ENCODE data around the gene NAT16. TPM values are rescaled to one million over a fixed set of nuclear protein-coding genes. Genes with fewer than 3 reads are reported as not detected.

The NAT16 gene
- total RNA-seq, 4 donors from 2014 or later, result not detected

DNA sequence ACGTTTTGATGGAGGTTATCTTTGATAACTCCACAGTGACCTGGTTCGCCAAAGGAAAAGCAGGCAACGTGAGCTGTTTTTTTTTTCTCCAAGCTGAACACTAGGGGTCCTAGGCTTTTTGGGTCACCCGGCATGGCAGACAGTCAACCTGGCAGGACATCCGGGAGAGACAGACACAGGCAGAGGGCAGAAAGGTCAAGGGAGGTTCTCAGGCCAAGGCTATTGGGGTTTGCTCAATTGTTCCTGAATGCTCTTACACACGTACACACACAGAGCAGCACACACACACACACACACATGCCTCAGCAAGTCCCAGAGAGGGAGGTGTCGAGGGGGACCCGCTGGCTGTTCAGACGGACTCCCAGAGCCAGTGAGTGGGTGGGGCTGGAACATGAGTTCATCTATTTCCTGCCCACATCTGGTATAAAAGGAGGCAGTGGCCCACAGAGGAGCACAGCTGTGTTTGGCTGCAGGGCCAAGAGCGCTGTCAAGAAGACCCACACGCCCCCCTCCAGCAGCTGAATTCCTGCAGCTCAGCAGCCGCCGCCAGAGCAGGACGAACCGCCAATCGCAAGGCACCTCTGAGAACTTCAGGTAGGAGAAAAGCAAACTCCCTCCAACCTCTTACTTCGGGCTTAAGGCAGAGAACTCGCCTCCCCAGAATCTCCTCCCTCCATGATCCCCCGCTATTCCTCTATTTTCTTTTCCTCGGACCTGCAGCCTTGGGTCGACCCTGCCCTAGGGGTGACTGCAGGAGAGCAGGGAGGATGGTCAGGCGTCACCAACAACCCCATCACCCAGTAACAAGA is 53.2 kb downstream of the NAT16 start, which contains the start of gene SERPINE1:
Gene SERPINE1, plus strand, starts transcription at position 454 of the 809 bp plus-strand sequence. CDS start 1,290 bp downstream, outside the sequence.
- TF ChIP-seq, protein P1, sequence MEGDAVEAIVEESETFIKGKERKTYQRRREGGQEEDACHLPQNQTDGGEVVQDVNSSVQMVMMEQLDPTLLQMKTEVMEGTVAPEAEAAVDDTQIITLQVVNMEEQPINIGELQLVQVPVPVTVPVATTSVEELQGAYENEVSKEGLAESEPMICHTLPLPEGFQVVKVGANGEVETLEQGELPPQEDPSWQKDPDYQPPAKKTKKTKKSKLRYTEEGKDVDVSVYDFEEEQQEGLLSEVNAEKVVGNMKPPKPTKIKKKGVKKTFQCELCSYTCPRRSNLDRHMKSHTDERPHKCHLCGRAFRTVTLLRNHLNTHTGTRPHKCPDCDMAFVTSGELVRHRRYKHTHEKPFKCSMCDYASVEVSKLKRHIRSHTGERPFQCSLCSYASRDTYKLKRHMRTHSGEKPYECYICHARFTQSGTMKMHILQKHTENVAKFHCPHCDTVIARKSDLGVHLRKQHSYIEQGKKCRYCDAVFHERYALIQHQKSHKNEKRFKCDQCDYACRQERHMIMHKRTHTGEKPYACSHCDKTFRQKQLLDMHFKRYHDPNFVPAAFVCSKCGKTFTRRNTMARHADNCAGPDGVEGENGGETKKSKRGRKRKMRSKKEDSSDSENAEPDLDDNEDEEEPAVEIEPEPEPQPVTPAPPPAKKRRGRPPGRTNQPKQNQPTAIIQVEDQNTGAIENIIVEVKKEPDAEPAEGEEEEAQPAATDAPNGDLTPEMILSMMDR (IDR thresholded peaks at IDR 0.05), result peak in 2 of 4 experiments; percentile 12 to 22
- peak; percentile 80 to 88 for TF ChIP-seq POLR2A (IDR thresholded peaks at IDR 0.05)
- Histone ChIP-seq H3K27me3 (no peaks in the 10 kb centered on the region), H3K4me3 (peak within 1 kb of the TSS in 1 of 2 donors; percentile 18), H3K27ac (peak within 1 kb of the TSS; percentile 66 to 97), H3K9me3 (no peaks in the 10 kb centered on the region), H3K4me1 (peaks cover 0 to 23% of the 10 kb centered on the region in 2 donors), H3K36me3 (no peaks in the 10 kb centered on the region)
- intact Hi-C loops (cut with DNase I; ENCODE audit: low total_unique reads), result no loop called here
- peak; percentile 88 to 94 for DNase-seq

DNA sequence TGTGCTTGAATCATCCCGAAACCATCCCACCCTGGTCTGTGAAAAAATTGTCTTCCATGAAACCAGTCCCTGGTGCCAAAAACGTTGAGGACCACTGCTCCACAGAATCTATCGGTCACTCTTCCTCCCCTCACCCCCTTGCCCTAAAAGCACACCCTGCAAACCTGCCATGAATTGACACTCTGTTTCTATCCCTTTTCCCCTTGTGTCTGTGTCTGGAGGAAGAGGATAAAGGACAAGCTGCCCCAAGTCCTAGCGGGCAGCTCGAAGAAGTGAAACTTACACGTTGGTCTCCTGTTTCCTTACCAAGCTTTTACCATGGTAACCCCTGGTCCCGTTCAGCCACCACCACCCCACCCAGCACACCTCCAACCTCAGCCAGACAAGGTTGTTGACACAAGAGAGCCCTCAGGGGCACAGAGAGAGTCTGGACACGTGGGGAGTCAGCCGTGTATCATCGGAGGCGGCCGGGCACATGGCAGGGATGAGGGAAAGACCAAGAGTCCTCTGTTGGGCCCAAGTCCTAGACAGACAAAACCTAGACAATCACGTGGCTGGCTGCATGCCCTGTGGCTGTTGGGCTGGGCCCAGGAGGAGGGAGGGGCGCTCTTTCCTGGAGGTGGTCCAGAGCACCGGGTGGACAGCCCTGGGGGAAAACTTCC is 54.0 kb downstream of the NAT16 start:
- H3K27ac ChIP-seq, result peak overlapping the region; percentile 66 to 97
- H3K4me1 ChIP-seq, result peaks cover 0 to 26% of the 10 kb centered on the region in 2 donors
- H3K4me3 ChIP-seq, result no peak overlapping the region
- no peaks in the 10 kb centered on the region for H3K36me3 ChIP-seq
- TF ChIP-seq POLR2A (IDR thresholded peaks at IDR 0.05), result no peak
- no peaks in the 10 kb centered on the region for H3K27me3 ChIP-seq
- H3K9me3 ChIP-seq, result no peaks in the 10 kb centered on the region
- DNase-seq, result peak; percentile 72 to 81
- intact Hi-C loops (cut with DNase I; ENCODE audit: low total_unique reads), result no loop called here

DNA sequence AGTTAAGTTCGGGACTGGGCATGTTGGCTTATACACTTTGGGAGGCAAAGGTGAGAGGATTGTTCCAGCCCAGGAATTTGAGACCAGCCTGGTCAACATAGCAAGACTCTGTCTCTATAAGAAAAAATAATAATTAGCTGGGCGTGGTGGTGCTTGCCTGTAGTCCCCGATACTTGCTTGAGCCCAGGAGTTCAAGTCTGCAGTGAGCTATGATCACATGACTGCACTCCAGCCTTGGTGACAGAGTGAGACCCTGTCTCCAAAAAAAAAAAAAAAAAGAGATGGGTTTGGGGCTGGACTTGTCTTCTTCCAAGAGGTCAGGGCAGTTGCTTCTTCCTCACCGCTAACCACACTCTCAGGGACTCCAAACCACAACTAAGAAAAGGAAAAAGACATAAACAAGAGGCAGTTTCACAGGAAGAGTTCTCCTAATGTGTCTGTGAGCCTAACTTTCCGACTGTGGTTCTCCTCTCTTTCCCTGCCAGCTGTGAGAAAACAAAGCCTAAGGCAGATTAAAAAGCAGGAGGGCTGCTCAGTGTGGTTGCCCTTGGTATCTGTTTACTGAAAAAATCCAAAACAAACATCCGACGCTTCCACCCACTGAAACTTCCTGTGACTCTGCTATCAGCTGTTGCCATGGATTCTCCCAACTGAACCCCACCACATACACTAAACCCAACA is 55.6 kb downstream of the NAT16 start:
- no peak for DNase-seq
- Histone ChIP-seq H3K27ac (peak overlapping the region in 1 of 2 donors; percentile 97), H3K4me3 (no peak overlapping the region), H3K4me1 (peaks cover 0 to 26% of the 10 kb centered on the region in 2 donors), H3K27me3 (no peaks in the 10 kb centered on the region), H3K36me3 (no peaks in the 10 kb centered on the region), H3K9me3 (no peaks in the 10 kb centered on the region)
- intact Hi-C loops (cut with DNase I; ENCODE audit: low total_unique reads), result no loop called here
- no peak for TF ChIP-seq POLR2A (IDR thresholded peaks at IDR 0.05)
- TF ChIP-seq, protein P1 (IDR thresholded peaks at IDR 0.05), result no peak

DNA sequence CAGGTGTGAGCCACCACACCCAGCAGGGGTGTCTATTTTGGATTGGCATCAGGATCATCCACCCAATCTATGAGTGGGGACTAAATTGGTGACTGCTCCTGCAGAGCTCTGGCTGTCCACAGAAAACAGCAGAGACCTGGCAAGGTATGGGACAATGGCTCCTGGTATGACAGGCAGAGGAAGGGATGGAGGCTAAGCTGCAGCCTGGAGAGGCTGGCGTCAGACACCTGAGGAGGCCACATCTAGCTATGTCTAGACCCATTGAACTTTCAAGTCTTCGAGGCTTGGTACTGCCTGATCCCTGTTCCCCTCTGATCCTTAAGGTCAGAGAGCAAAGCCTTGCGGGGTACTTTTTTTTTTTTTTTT is 56.4 kb downstream of the NAT16 start:
- Histone ChIP-seq H3K27me3 (no peaks in the 10 kb centered on the region), H3K36me3 (no peaks in the 10 kb centered on the region), H3K9me3 (no peaks in the 10 kb centered on the region), H3K4me3 (no peak overlapping the region), H3K4me1 (peaks cover 0 to 26% of the 10 kb centered on the region in 2 donors), H3K27ac (peak overlapping the region in 1 of 2 donors; percentile 97)
- DNase-seq, result no peak
- intact Hi-C loops (cut with DNase I; ENCODE audit: low total_unique reads), result no loop called here
- TF ChIP-seq, protein P1 (IDR thresholded peaks at IDR 0.05), result no peak
- no peak for TF ChIP-seq POLR2A (IDR thresholded peaks at IDR 0.05)

DNA sequence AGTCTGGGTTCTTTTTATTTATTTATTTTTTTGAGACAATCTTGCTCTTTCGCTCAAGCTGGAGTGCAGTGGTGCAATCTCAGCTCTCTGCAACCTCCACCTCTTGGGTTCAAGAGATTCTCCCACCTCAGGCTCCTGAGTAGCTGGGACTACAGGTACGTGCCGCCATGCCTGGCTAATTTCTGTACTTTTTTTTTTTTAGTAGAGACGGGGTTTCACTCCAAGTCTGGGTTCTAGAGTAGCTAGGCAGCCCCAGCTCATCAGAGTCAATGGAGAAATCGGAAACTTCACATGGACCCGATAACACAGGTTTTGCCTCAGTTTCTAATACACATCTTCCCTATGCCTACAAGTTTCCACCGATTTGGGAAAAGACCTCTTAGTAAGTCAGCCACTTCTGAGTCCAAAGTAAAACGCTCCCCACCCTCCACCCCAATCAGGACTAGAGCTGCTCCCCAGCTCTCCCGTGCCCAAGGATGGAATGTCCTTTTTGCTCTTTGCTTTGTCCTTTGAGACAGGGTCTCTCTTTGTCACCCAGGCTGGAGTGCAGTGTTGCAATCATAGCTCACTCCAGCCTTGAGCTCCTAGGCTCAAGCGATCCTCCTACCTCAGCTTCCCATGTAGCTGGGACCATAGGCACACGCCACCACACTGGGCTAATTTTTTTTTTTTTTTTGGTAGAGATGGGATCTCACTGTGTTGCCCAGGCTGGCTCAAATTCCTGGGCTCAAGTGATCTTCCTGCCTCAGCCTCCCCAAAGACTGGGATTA is 57.0 kb downstream of the NAT16 start:
- H3K4me3 ChIP-seq, result no peak overlapping the region
- TF ChIP-seq, protein P1 (IDR thresholded peaks at IDR 0.05), result no peak
- no peak for TF ChIP-seq POLR2A (IDR thresholded peaks at IDR 0.05)
- DNase-seq, result no peak
- peaks cover 0 to 26% of the 10 kb centered on the region in 2 donors for H3K4me1 ChIP-seq
- no peaks in the 10 kb centered on the region for H3K27me3 ChIP-seq
- no peaks in the 10 kb centered on the region for H3K9me3 ChIP-seq
- H3K27ac ChIP-seq, result peak overlapping the region; percentile 90 to 97
- intact Hi-C loops (cut with DNase I; ENCODE audit: low total_unique reads), result no loop called here
- no peaks in the 10 kb centered on the region for H3K36me3 ChIP-seq

Measured in uterus (tissue), 4 donors.